Adrenal gland (tissue), 12 donors: ENCODE data around the gene CIDEC. TPM values are rescaled to one million over a fixed set of nuclear protein-coding genes. Genes with fewer than 3 reads are reported as not detected.

ENCODE experiments used
- DNase-seq, 7 donors: peaks; one replicate each; pipeline ENCODE4 v3.0.0-alpha.2; 2019 to 2020
- H3K27ac ChIP-seq, 5 donors: fragments of 200-600 bp; sonication (generic) in 4 of 5; 1 replicate in 3 of 5; 2 replicates in 2 of 5; pipeline versions ENCODE4 v1.5.1 to v1.8.0; 2016 to 2020; ENCODE audit warnings: mild to moderate bottlenecking in 1 of 5
- H3K27me3 ChIP-seq: fragments of 200-600 bp; 2 replicates; pipeline ENCODE4 v1.8.0; 2021
- H3K36me3 ChIP-seq, 2 donors: fragments of 200-600 bp; replicated peaks in 1 of 2; 1 replicate in 1 of 2; 2 replicates in 1 of 2; pipeline versions ENCODE4 v1.5.1 to v1.8.0; 2018 to 2022
- H3K4me1 ChIP-seq, 2 donors: fragments of 200-600 bp; replicated peaks in 1 of 2; 1 replicate in 1 of 2; 2 replicates in 1 of 2; pipeline versions ENCODE4 v1.5.1 to v1.8.0; 2018 to 2021
- H3K4me3 ChIP-seq, 4 donors: fragments of 200-600 bp; sonication (generic) in 3 of 4; one replicate each; pipeline ENCODE4 v1.5.1; 2016 to 2018
- H3K9me3 ChIP-seq, 3 donors: fragments of 200-600 bp; sonication (generic) in 1 of 3; replicated peaks in 1 of 3; 1 replicate in 2 of 3; 2 replicates in 1 of 3; pipeline versions ENCODE4 v1.5.1 to v1.8.0; 2016 to 2021
- CTCF ChIP-seq, 6 experiments: fragments of 450-650 bp in 4 of 6; fragments of 200-600 bp in 2 of 6; sonication (generic) in 1 of 6; IDR thresholded peaks; 1 replicate in 5 of 6; 2 replicates in 1 of 6; pipeline versions ENCODE4 v1.5.1 to v1.8.0; 2016 to 2021; ENCODE audit warnings: antibody characterized with exemption in 6 of 6, mild to moderate bottlenecking in 2 of 6, moderate library complexity in 1 of 6
- POLR2A ChIP-seq, 2 donors: fragments of 450-650 bp; IDR thresholded peaks; one replicate each; pipeline ENCODE4 v1.6.1; 2017; ENCODE audit warnings: antibody characterized with exemption in 2 of 2, mild to moderate bottlenecking in 2 of 2, moderate library complexity in 1 of 2
- WGBS, 4 donors: extraction: QIAGEN DNeasy Blood & Tissue Kit in 2 of 4; methylation state at CpG; one replicate each; pipeline versions ENCODE4 v1.1.5 to v1.1.7; 2013 to 2017; 5-methylcytosine and 5-hydroxymethylcytosine counted together
- intact Hi-C, 2 donors: fragments of 100-400 bp; cut with DNase I; formaldehyde crosslinking; loops; one replicate each; pipeline versions ENCODE4 v1.14.1 to v1.15.0; 2022 to 2023
- polyA plus RNA-seq, 3 donors: library from polyadenylated mRNA; stranded (reverse); fragments of 200-250 nt in 2 of 3; fragments of 350-450 nt in 1 of 3; fragmentation: Illumina TruSeq in 1 of 3; extraction: RNeasy Lipid Tissue Mini Kit (QIAGEN cat#74804) in 1 of 3; gene quantifications; one replicate each; pipeline ENCODE4 v1.2.3, GENCODE V29; 2013 to 2014
- total RNA-seq, 9 donors: library from RNA; depleted of rRNA in 4 of 9; stranded (reverse); fragments of >200 nt in 4 of 9; fragments of 120-200 nt in 1 of 9; fragmentation: NEBNext Ultra II Directional in 1 of 9; extraction: Animal tissue kit (Norgen Biotek cat#: 25700) in 1 of 9; gene quantifications; one replicate each; pipeline versions ENCODE4 v1.1.0 to v1.2.4, GENCODE V29; 2013 to 2023
- donor health status: healthy with polysubstance abuse.
- donor health status: Bipolar disorder and iron deficiency.
- donor health status: DM: yes; HTN: yes; CAD: no.
- donor health status: DM: no; HTN: no; CAD: no.
- donor health status: DM: no; HTN: no; CAD: no.
- donor health status: DM: yes; HTN: yes; CAD: no.

The CIDEC gene
- total and polyA plus RNA-seq, 12 donors: 0.22 to 108 (median 1.4) TPM; not detected in 1

GRCh38 chr3:9864200-9864927, 15.7 kb downstream of the CIDEC start:
- intact Hi-C loops: no loop called here
- 47 to 56% (median 53%) methylated on average over 11 to 16 of the region's 16 CpGs for WGBS, 4 donors
- Histone ChIP-seq H3K4me1 (peaks cover 19 to 24% of the 10 kb centered on the region in 2 donors), H3K4me3 (no peak overlapping the region), H3K27ac (peak overlapping the region in 4 of 5 donors; percentile 12 to 71 (median 53)), H3K36me3 (no peaks in the 10 kb centered on the region), H3K27me3 (no peaks in the 10 kb centered on the region), H3K9me3 (no peaks in the 10 kb centered on the region)
- peak; percentile 53 to 89 (median 71) for DNase-seq
- TF ChIP-seq POLR2A (IDR thresholded peaks at IDR 0.05): no peak
- TF ChIP-seq CTCF (IDR thresholded peaks at IDR 0.05): no peak

DNA sequence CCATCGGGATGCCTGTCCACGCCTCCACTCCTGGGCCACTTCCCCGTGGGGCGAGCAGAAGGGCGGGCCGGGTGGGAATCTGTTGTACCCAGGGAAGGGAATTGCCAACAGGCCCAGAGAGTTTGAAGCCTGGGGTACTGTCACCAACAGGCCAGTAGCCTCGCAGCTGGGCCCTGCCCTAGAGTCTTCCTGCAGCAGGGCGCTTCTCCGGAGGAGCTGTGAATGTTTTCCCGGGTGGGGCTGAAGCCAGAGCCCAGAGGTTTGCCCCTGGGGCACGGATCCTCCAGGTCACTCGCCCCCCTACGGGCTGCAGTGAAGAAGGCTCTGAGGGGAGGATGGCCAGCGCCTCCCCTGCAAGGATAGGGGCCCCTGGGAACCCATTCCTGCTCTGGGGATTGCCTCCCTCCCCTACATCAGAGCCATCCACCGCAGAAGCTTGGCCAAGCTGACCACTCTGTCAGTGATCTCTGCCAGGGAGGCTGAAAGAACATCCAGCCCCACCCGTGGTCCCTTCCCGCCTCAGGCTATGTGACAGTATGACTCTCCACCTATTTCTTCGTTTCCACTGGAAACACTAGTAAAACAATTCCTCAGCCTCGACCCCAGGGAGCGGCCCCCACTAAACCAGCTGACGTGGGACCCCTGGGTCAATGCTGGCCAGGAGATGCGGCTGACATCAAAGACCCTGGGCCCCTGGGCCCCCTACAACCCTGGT, 16.8 kb downstream of the CIDEC start:
- H3K4me1 ChIP-seq: peaks cover 19 to 24% of the 10 kb centered on the region in 2 donors
- peak overlapping the region in 1 of 4 donors; percentile 43 for H3K4me3 ChIP-seq
- TF ChIP-seq POLR2A (IDR thresholded peaks at IDR 0.05) (no peak), CTCF (IDR thresholded peaks at IDR 0.05) (no peak)
- H3K9me3 ChIP-seq: no peaks in the 10 kb centered on the region
- no peaks in the 10 kb centered on the region for H3K36me3 ChIP-seq
- DNase-seq: no peak
- no peaks in the 10 kb centered on the region for H3K27me3 ChIP-seq
- H3K27ac ChIP-seq: peak overlapping the region in 2 of 5 donors; percentile 7 to 40
- WGBS, 4 donors: 67 to 95% (median 77%) methylated on average over 9 to 22 of the region's 22 CpGs
- intact Hi-C loops: no loop called here

- no peaks in the 10 kb centered on the region for H3K27me3 ChIP-seq
- peak overlapping the region in 2 of 5 donors; percentile 7 to 40 for H3K27ac ChIP-seq
- peak overlapping the region in 1 of 4 donors; percentile 43 for H3K4me3 ChIP-seq
- peak; percentile 46 to 64 (median 60) for DNase-seq
- H3K36me3 ChIP-seq: no peaks in the 10 kb centered on the region
- H3K4me1 ChIP-seq: peaks cover 19 to 24% of the 10 kb centered on the region in 2 donors
- TF ChIP-seq CTCF (IDR thresholded peaks at IDR 0.05) (peak in 5 of 6 experiments; percentile 21 to 42 (median 34)), POLR2A (IDR thresholded peaks at IDR 0.05) (no peak)
- WGBS, 4 donors: 24 to 27% (median 26%) methylated on average over 10 to 45 of the region's 45 CpGs; no CpG with 5 or more reads in 1 of the 4 donors
- no peaks in the 10 kb centered on the region for H3K9me3 ChIP-seq
- intact Hi-C loops: no loop called here
Measured at GRCh38 chr3:9862391-9863057, 17.5 kb downstream of the CIDEC start.

DNA sequence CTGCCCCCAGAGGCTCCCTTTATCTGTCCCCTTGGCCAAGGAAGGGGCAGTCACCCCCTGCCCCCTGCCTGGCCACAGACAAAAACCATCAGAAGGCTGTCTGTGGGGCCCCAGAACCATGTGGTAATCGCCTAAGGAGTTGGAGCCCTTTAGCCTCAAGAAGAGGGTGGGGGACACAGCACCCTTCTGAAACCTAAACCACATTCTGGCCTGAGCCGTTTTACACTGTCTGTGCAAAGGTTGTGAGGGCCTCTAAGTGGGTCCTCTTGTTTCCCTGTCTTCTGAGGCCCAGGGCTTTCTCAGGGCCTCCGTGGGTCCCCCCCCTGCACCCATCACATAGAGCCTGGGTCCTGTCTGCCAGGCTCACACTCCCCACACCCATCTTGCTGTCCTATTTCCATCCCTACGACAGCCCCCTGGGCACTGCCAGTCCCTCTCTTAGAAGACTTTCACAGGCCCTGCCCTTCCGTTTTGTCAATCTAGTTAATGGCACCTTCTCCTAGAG, 18.4 kb downstream of the CIDEC start:
- peaks cover 19 to 24% of the 10 kb centered on the region in 2 donors for H3K4me1 ChIP-seq
- no peak for DNase-seq
- intact Hi-C loops: no loop called here

More for the DNA sequence above, 18.4 kb downstream of the CIDEC start:
- Histone ChIP-seq H3K27ac (no peak overlapping the region), H3K4me3 (no peak overlapping the region), H3K36me3 (no peaks in the 10 kb centered on the region), H3K9me3 (no peaks in the 10 kb centered on the region), H3K27me3 (no peaks in the 10 kb centered on the region)
- TF ChIP-seq POLR2A (IDR thresholded peaks at IDR 0.05) (no peak), CTCF (IDR thresholded peaks at IDR 0.05) (no peak)
- WGBS, 4 donors: 79 to 92% (median 88%) methylated on average over 3 to 5 of the region's 5 CpGs
